ENCODE results near the gene ITK.

The ITK gene

DNA sequence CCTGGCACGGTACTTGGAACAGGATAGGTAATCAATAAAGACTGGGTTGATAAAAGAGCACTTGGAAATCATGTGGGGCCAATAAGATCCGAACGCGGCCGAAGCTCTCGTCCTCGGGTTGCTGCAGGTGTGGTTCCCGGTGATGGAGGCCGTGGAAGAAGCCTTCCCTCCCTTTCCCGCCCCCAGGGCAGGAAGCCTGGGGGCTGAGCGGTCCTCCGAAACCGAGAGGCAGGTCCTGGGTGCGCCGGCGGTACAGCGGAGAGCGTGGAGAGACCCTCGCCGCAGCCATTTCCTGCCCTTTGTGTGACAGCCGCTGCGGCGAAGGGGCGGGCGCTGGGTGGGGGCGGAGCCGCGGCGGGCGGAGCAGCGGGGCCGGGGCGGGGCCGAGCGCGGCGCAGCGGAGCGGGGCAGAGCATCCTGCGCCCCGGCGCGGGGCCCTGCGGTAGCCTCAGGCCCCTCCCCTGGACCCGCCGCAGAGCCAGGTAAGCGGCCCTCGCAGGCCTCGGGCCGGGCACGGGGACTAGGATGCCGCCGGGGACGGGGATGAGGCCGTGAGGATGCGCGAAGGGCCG lies 85.2 kb downstream of the ITK start, which contains the start of gene CYFIP2:
CYFIP2 (plus strand) TSS at position 410 of the 572 bp plus-strand sequence. CDS start 19,239 bp downstream, outside the sequence.
- no peak for DNase-seq (ENCODE audit: low read depth)
- TF ChIP-seq, protein P1, sequence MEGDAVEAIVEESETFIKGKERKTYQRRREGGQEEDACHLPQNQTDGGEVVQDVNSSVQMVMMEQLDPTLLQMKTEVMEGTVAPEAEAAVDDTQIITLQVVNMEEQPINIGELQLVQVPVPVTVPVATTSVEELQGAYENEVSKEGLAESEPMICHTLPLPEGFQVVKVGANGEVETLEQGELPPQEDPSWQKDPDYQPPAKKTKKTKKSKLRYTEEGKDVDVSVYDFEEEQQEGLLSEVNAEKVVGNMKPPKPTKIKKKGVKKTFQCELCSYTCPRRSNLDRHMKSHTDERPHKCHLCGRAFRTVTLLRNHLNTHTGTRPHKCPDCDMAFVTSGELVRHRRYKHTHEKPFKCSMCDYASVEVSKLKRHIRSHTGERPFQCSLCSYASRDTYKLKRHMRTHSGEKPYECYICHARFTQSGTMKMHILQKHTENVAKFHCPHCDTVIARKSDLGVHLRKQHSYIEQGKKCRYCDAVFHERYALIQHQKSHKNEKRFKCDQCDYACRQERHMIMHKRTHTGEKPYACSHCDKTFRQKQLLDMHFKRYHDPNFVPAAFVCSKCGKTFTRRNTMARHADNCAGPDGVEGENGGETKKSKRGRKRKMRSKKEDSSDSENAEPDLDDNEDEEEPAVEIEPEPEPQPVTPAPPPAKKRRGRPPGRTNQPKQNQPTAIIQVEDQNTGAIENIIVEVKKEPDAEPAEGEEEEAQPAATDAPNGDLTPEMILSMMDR (conservative IDR thresholded peaks at IDR 0.05; ENCODE audit: low read depth, low read length): no peak

DNA sequence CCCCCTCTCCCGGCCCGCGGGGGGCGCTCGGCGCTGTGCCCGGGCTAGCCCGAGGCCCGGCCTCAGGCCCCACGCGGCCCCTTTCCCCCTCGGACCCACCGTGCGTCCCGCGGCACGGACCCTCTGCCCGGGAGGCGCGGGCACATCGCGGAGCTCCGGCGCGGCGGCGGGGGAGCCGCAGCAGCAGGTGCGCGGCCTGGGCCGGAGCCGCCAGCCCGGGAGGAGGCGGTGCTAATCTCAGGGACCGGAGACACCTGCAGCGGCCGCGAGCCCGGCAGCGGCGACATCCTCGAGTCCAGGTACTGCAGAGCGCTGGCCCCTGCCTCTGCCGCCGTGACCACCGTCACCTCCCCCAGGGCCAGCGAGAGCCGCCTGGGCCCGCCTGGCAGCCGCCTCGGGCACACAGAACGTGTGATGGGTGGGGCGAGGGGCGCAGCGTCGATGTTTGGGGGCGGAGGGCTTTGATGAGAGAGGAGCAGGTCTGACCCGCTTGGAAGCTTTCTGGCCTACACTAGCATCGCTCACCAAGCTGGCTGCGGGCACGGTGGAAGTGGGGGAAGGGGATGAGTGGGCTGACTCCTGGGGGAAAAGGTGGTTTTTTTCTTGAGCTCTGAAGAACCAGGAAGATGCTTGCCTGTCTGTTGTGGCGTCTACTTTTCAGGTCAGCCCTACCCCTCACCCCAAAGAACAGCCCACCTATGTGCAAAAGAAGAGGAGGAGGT lies 85.8 kb downstream of the ITK start:
- H3K4me3 ChIP-seq (ENCODE audit: low read length): peak overlapping the region; percentile 76
- no peak for DNase-seq (ENCODE audit: low read depth)
- TF ChIP-seq, protein P1 (conservative IDR thresholded peaks at IDR 0.05; ENCODE audit: low read depth, low read length): no peak

More for the DNA sequence above, 85.2 kb downstream of the ITK start, which contains the start of gene CYFIP2:
- H3K4me3 ChIP-seq (ENCODE audit: low read length): peak within 1 kb of the TSS; percentile 76

DNA sequence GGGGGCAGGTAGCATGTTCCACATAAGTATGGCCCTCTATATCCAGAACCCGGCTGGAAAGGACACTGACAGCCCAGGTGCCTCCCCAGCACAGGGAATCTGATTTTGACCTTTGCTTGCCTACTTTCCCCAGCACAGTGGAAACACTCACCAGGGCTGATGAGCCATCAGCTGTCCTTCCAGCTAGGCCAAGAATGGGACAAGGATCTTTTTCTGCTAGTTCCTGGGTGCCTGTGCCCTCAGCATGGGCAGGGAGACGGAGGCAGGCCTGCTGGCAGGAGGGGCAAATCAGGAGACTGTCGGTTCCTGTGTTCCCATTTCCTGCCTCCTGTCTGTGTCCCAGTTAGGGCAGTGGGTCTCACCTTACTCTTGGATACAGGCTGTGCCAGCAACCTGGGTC lies 86.4 kb downstream of the ITK start:
- peak overlapping the region; percentile 76 for H3K4me3 ChIP-seq (ENCODE audit: low read length)
- TF ChIP-seq, protein P1 (conservative IDR thresholded peaks at IDR 0.05; ENCODE audit: low read depth, low read length): no peak
- DNase-seq (ENCODE audit: low read depth): no peak

DNA sequence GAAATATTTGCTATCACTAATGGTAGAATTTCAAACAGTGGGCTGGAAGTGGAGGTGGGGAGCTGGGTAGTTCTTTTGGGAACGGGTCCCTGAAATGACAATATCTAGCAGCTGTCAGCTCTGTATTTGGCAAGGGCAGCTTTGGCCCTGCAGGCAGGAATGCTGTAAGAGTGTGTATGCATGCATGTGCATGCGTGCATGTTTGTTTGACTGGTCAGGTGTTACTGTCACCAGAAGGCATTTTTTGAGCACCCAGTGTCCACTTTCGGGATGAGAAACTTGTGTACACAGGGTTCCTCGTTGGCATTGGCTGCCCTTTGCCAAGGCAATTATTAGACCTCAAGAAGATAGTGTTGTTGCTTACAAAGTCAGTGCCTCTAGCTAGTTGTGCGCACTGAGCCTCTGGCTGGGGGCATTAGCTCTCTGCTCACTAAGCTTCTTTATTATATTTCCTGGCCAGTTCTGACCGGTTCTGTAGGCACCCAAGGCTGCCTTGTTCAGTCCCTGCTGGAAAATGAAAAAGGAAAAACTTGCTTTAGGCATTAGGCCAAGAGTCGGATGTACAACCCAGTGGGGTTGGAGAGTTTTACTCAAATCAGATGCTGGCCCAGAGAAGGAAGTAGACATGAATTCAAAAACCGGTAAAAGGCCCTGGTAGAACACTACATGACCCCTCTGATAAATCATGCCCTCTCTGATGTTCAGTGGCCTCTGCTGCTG lies 87.3 kb downstream of the ITK start:
- TF ChIP-seq, protein P1 (conservative IDR thresholded peaks at IDR 0.05; ENCODE audit: low read depth, low read length): peak; percentile 26
- no peak overlapping the region for H3K4me3 ChIP-seq (ENCODE audit: low read length)
- no peak for DNase-seq (ENCODE audit: low read depth)

DNA sequence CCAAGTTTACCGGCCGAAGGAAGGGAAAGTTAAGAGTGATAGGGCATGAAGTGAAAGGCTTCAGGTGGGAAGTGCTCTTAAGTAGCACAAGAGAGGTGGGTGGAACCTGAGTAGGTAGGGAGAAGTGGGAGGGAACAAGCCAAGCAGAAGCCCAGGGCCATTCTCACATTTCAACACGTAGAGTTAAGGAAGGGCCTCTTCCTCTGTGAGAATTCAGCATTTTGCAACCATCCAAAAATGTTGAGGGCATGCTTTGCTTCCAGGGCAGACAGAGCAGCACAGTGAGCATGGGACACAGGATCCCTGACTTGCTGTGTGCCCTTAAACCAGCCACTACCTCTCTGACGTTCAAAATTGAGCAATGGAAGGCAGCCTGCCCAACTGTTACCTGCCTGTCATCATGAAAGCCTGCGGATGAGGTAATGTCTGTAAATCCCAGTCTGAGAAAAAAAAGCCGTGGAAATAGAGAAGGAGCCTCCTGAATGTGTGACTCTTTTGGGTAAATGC lies 88.6 kb downstream of the ITK start:
- TF ChIP-seq, protein P1 (conservative IDR thresholded peaks at IDR 0.05; ENCODE audit: low read depth, low read length): no peak
- no peak for DNase-seq (ENCODE audit: low read depth)
- no peak overlapping the region for H3K4me3 ChIP-seq (ENCODE audit: low read length)

DNA sequence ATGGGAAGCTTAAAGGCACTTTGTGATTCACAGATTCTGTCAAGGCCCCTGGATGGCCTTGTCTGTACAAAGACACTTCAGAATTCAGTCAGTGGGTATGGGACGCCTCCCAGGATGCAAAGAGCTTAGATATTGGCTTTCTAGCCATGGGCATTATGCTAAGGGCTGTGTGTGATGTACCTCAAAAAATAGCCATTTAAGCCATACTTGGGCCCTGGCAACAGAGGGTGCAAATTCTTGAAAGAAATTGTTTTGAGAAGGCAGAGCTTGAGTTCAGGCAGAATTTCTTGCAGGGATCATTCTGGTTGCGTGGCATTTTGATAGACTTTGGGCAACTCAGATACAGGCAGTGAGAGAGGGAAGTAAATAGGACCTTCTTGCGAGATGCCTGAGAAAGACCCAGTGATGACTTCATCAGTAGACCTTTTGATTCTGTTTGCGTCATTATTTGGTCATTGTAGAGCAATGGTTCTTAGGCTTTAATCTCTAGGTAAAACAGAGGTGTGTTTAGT lies 89.2 kb downstream of the ITK start:
- no peak overlapping the region for H3K4me3 ChIP-seq (ENCODE audit: low read length)
- no peak for DNase-seq (ENCODE audit: low read depth)

More for the DNA sequence above, 89.2 kb downstream of the ITK start:
- TF ChIP-seq, protein P1 (conservative IDR thresholded peaks at IDR 0.05; ENCODE audit: low read depth, low read length): no peak
